Measurements from ENCODE around the gene TSR1.
A peak's percentile ranks its signal among the peaks of the same experiment; 100 is the strongest.
"Not testable (repeated sequence)": the region's sequence is repeated elsewhere in the genome, so short reads cannot be mapped to it uniquely, and the experiment has no call there.

Gene TSR1

GRCh38 chr17:2335726-2336214 lies 487 bp downstream of the TSR1 start:
- no peak for FAIRE-seq

GRCh38 chr17:2331303-2331702 lies 5.0 kb downstream of the TSR1 start:
- FAIRE-seq, result no peak

GRCh38 chr17:2323629-2324314 lies 12.5 kb downstream of the TSR1 start:
- FAIRE-seq, result no peak

GRCh38 chr17:2321399-2321798 lies 14.9 kb downstream of the TSR1 start:
- FAIRE-seq, result no peak

GRCh38 chr17:2319051-2319450 lies 17.2 kb downstream of the TSR1 start:
- FAIRE-seq, result no peak

GRCh38 chr17:2317796-2318195 lies 18.5 kb downstream of the TSR1 start:
- no peak for FAIRE-seq

GRCh38 chr17:2316916-2317205 lies 19.4 kb downstream of the TSR1 start:
- not testable (repeated sequence) for FAIRE-seq

- no peak for FAIRE-seq
These were observed 23.5 kb downstream of the TSR1 start for GRCh38 chr17:2312736-2313135.

GRCh38 chr17:2309338-2310154 lies 26.7 kb downstream of the TSR1 start:
- FAIRE-seq, result no peak

GRCh38 chr17:2304931-2305330 lies 31.3 kb downstream of the TSR1 start:
- FAIRE-seq, result no peak

GRCh38 chr17:2303204-2304188 lies 32.8 kb downstream of the TSR1 start, which contains the start of the genes SMG6 and SRR:
TSS of gene SMG6 (minus strand) at chr17:2303785. CDS start at chr17:2303720, 65 bp downstream.
TSS of gene SRR (plus strand) at chr17:2303950. CDS start at chr17:2315561, 11,611 bp downstream.
- no peak for FAIRE-seq

- no peak for FAIRE-seq
These were observed 33.5 kb downstream of the TSR1 start for GRCh38 chr17:2302778-2303203.

- no peak for FAIRE-seq
These were observed 36.5 kb downstream of the TSR1 start for GRCh38 chr17:2299756-2300155.

GRCh38 chr17:2299136-2299535 lies 37.1 kb downstream of the TSR1 start:
- no peak for FAIRE-seq

- FAIRE-seq, result no peak
These were observed 39.2 kb downstream of the TSR1 start for GRCh38 chr17:2297023-2297422.

GRCh38 chr17:2295575-2295974 lies 40.7 kb downstream of the TSR1 start:
- FAIRE-seq, result no peak

GRCh38 chr17:2292100-2292499 lies 44.2 kb downstream of the TSR1 start:
- FAIRE-seq, result no peak

- FAIRE-seq, result no peak
These were observed 46.3 kb downstream of the TSR1 start for GRCh38 chr17:2289878-2290478.

GRCh38 chr17:2283302-2283701 lies 53.0 kb downstream of the TSR1 start:
- FAIRE-seq, result no peak

- FAIRE-seq, result peak; percentile 57
These were observed 53.9 kb downstream of the TSR1 start for GRCh38 chr17:2282297-2282873.

- FAIRE-seq, result no peak
These were observed 56.5 kb downstream of the TSR1 start for GRCh38 chr17:2279707-2280106.
